HG03521 (cell line): ENCODE measurements around the gene MYLK3.
"Not testable (repeated sequence)": the region's sequence is repeated elsewhere in the genome, so short reads cannot be mapped to it uniquely, and the experiment has no call there.

Source experiments
- ATAC-seq: cut with Tn5 transposase; IDR thresholded peaks from one replicate; pipeline ENCODE4 v1.9.1; 2021; ENCODE audit warnings: mild to moderate bottlenecking, moderate library complexity; ENCODE audit not compliant: unreplicated experiment

MYLK3 gene

GRCh38 chr16:46747777-46748651 is at the start of gene MYLK3:
Gene MYLK3, minus strand, starts transcription at chr16:46748344. Its CDS starts 151 bp downstream, at chr16:46748193.
- ATAC-seq = no peak

DNA sequence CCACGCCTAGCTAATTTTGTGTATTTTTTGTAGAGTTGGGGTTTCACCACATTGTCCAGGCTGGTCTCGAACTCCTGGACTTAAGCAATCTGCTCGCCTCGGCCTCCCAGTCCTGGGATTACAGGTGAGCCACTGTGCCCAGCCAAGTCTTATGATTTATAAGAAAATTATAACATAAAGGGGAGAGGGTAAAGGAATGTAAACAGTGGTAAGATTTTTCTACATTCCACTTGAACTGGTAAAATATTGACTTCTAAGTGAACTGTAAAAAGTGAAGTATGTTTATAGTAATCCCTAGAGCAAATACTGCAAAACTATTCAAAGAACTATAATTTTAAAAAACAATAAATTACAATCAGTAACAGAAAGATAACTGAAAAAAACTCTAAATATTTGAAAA is 49.4 kb upstream of the MYLK3 start:
- no peak for ATAC-seq

DNA sequence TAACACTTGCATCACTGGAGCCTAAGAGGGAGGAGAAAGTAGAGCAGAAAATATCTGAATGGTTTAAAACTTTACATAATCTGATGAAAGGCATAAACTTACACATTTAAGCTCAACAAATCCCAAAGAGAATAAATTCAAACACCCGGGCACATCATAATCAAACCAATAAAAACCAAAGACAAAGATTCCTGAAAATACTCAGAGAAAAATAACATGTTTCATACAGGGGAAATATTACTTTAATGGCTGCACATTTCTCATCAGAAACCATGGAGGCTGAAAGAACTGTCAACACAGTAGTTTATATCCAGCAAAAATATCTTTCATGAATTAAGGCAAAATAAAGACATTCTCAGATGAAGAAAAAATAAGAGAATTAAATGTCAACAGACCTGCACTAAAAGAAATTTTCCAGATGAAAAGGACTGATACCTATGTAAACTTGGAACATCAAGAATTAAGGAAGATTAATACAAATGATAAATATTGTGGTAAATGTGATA is 48.7 kb upstream of the MYLK3 start:
- no peak for ATAC-seq

DNA sequence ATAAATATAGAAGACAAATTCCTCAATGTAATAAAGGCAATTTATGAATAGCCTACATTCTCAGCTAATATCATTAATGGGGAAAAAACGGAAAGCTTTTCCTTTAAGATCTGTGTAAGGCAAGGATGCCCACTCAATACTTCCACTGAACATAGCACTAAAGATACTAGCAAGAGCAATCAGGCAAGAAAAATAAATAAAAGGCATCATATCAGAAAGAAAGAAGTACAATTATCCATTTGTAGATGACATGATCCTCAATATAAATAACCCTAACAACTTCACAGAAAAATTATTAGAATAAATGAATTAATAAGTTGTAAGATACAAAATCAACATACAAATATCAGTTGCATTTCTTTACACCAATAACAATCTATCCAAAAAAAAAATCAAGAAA is 45.7 kb upstream of the MYLK3 start:
- ATAC-seq = no peak

- ATAC-seq = no peak
Measured at GRCh38 chr16:46790599-46791270, 42.6 kb upstream of the MYLK3 start.

GRCh38 chr16:46789499-46790414 is 41.6 kb upstream of the MYLK3 start:
- ATAC-seq = peak; percentile 86

DNA sequence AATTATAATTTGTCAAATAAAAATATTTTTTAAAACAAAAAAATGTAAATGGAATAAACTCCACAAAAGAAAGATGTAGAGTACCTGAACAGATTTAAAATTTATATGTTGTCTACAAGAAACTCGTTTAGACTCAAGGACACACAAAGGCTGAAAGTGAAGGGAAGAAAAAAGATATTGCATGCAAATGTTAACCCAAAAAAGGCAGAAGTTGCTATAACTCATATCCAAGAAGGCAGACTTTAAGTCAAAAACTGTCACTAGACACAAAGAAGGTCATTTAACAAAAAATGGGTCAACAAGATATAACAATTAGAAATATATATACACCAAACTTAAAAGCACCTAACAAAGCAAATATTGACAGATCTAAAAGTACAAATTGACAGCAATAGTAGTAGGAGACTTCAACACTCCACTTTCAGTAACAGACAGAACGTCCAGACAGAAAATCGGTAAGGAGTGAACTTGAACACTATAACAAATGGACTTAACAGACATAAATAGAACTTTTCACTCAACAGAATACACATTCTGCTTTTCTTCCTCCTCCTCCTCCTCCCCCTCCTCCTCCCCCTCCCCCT is 40.8 kb upstream of the MYLK3 start:
- ATAC-seq = no peak

DNA sequence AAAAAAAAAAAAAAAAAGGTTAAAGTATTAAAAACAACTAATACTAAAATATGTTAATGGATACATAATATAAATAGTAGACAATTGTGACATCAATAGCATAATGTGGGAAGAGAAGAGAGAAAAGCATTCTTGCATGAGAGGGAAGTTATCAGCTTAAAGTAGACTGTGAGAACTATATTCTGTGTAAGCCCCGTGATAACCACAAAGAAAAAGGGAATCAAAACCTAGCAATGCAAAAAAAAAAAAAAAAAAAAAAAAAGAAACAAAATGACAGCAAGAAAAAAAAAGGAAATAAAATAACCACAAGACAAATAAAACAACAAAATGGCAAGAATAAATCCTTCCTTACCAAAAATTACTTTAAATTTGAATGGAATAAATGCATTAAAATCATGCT is 39.8 kb upstream of the MYLK3 start:
- no peak for ATAC-seq

GRCh38 chr16:46785076-46785845 is 37.1 kb upstream of the MYLK3 start:
- ATAC-seq = no peak

- not testable (repeated sequence) for ATAC-seq
Measured at GRCh38 chr16:46784569-46784968, 36.4 kb upstream of the MYLK3 start.

GRCh38 chr16:46783800-46784199 is 35.7 kb upstream of the MYLK3 start:
- no peak for ATAC-seq

DNA sequence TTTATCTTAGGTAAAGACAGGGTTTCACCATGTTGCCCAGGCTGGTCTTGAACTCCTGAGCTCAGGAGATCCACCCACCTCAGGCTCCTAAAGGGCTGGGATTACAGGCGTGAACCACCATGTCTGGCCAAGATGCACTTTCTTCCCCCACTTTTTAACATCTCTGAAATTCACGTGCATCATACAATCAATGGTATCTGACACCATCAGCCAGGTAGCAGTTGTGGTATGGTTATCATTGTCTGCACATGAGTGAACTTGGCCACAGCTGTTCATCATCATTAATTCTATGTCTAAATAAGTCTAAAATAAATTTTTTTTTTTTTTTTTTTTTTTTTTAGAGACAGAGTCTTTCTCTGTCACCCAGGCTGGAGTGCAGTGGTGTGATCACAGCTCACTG is 34.2 kb upstream of the MYLK3 start:
- ATAC-seq = no peak

GRCh38 chr16:46777804-46778203 is 29.7 kb upstream of the MYLK3 start:
- ATAC-seq = no peak

GRCh38 chr16:46775214-46775613 is 27.1 kb upstream of the MYLK3 start:
- ATAC-seq = no peak

GRCh38 chr16:46774743-46775177 is 26.6 kb upstream of the MYLK3 start:
- no peak for ATAC-seq

DNA sequence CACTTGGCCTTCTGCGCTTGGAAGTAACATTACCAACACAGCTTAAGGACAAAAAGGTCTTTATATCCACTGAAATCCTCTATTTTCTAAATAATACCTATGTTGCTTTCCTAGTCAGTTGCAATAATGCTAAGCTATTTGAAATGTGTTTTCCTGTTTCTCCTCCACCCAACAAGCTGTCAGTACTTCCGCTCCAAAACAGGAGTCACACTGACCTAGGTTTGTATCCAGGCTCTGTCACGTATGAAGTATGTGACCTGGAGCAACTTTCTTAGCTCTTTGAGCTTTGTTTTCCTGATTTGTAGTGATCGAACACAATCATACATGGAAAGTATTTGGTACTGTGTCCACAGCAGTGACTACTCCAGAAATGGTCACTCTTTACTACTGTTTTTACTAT is 24.3 kb upstream of the MYLK3 start:
- no peak for ATAC-seq

GRCh38 chr16:46768809-46769208 is 20.7 kb upstream of the MYLK3 start:
- no peak for ATAC-seq

- ATAC-seq = no peak
Measured at GRCh38 chr16:46765050-46765449, 16.9 kb upstream of the MYLK3 start.

- ATAC-seq = no peak
Measured at GRCh38 chr16:46763147-46763546, 15.0 kb upstream of the MYLK3 start.

GRCh38 chr16:46762583-46762982 is 14.4 kb upstream of the MYLK3 start:
- no peak for ATAC-seq
